PC-3 (cell line): ENCODE data around the gene SHISAL2A. TPM values are rescaled to one million over a fixed set of nuclear protein-coding genes. Genes with fewer than 3 reads are reported as not detected.

ENCODE experiments used
- ATAC-seq: fragments of 200-7000 bp; cut with Tn5 transposase; 2 replicates; pipeline ENCODE4 v1.9.1; 2020; ENCODE audit warnings: mild to moderate bottlenecking, moderate library complexity
- BruUV-seq: library from RNA; stranded (reverse); fragments of 400-500 nt; replicated peaks from 2 replicates; lab custom pipeline; 2021; lab: Mats Ljungman, UMichigan
- CTCF ChIA-PET: fragments of 300-600 bp; sonication (Branson Sonifier 250); formaldehyde crosslinking; loops from one replicate; lab custom pipeline; 2022; ENCODE audit warnings: antibody characterized with exemption; lab: Charles Lee
- POLR2A ChIA-PET: fragments of 300-600 bp; sonication (Branson Sonifier 250); formaldehyde crosslinking; loops from one replicate; lab custom pipeline; 2022; ENCODE audit warnings: antibody characterized with exemption; ENCODE audit not compliant: unreplicated experiment; lab: Charles Lee
- DNase-seq: peaks from one replicate; pipeline ENCODE4 v3.0.0-alpha.2; 2015
- H2AFZ ChIP-seq: fragments of 300-600 bp; sonication (generic); 2 replicates; pipeline ENCODE4 v1.6.0; 2016; ENCODE audit warnings: antibody characterized with exemption, low read length
- H3F3A ChIP-seq: fragments of 300-600 bp; sonication (generic); one replicate; pipeline ENCODE4 v1.6.0; 2017; ENCODE audit warnings: antibody characterized with exemption, low read length, control low read depth, mild to moderate bottlenecking; ENCODE audit not compliant: unreplicated experiment
- H3K27ac ChIP-seq: fragments of 300-600 bp; sonication (generic); 2 replicates; pipeline ENCODE4 v1.5.1; 2016; ENCODE audit warnings: mild to moderate bottlenecking, low read length
- H3K27me3 ChIP-seq: fragments of 300-600 bp; sonication (generic); 2 replicates; pipeline ENCODE4 v1.6.1; 2016; ENCODE audit warnings: low read length, mixed read lengths
- H3K36me3 ChIP-seq: fragments of 300-600 bp; sonication (generic); 2 replicates; pipeline ENCODE4 v1.6.1; 2016; ENCODE audit warnings: low read depth, mixed run types, low read length, mixed read lengths
- H3K4me1 ChIP-seq: fragments of 300-600 bp; sonication (generic); 2 replicates; pipeline ENCODE4 v1.5.1; 2016; ENCODE audit warnings: low read length; ENCODE audit not compliant: insufficient read depth
- H3K4me2 ChIP-seq: fragments of 300-600 bp; sonication (generic); 2 replicates; pipeline ENCODE4 v1.6.0; 2016; ENCODE audit warnings: low read length
- H3K4me3 ChIP-seq: fragments of 300-600 bp; sonication (generic); 2 replicates; pipeline ENCODE4 v1.5.1; 2016; ENCODE audit warnings: mild to moderate bottlenecking, low read length, mixed read lengths
- H3K79me2 ChIP-seq: fragments of 300-600 bp; sonication (generic); 2 replicates; pipeline ENCODE4 v1.6.1; 2017; ENCODE audit warnings: low read length, mixed read lengths
- H3K9ac ChIP-seq: fragments of 300-600 bp; sonication (generic); 2 replicates; pipeline ENCODE4 v1.6.0; 2016; ENCODE audit warnings: mild to moderate bottlenecking, low read length
- H3K9me2 ChIP-seq: fragments of 300-600 bp; sonication (generic); replicated peaks from 2 replicates; pipeline ENCODE4 v1.6.1; 2016; ENCODE audit warnings: mixed run types, low read length, mixed read lengths
- H3K9me3 ChIP-seq: fragments of 300-600 bp; sonication (generic); 2 replicates; pipeline ENCODE4 v1.6.1; 2016; ENCODE audit warnings: low read length, mixed read lengths
- H4K20me1 ChIP-seq: fragments of 300-600 bp; sonication (generic); 2 replicates; pipeline ENCODE4 v1.6.1; 2016; ENCODE audit warnings: low read length, mixed read lengths
- CTCF ChIP-seq: fragments of 300-600 bp; sonication (generic); conservative IDR thresholded peaks from 2 replicates; pipeline ENCODE4 v1.5.1; 2017; ENCODE audit warnings: antibody characterized with exemption, low read depth, mild to moderate bottlenecking, low read length
- EZH2 ChIP-seq: fragments of 300-600 bp; sonication (generic); IDR thresholded peaks from one replicate; pipeline ENCODE4 v1.6.1; 2017; ENCODE audit warnings: antibody characterized with exemption, mild to moderate bottlenecking, low read length; ENCODE audit not compliant: unreplicated experiment
- EZH2phosphoT487 ChIP-seq: fragments of 300-600 bp; sonication (generic); IDR thresholded peaks from 2 replicates; pipeline ENCODE4 v1.6.1; 2018; ENCODE audit warnings: mild to moderate bottlenecking, antibody characterized with exemption, low read length, borderline replicate concordance
- intact Hi-C: fragments of 100-400 bp; cut with micrococcal nuclease; formaldehyde crosslinking; loops from 2 replicates; pipeline ENCODE4 v1.9.0; 2023
- total RNA-seq: library from RNA; depleted of rRNA; stranded (reverse); fragments of >200 nt; gene quantifications from 2 replicates; pipeline ENCODE4 v1.2.3, GENCODE V29; 2014; rRNA removed

SHISAL2A gene
- total RNA-seq, 1 experiment from 2014 or later = not detected

- no peaks in the 10 kb centered on the region for H4K20me1 ChIP-seq
- H3K9ac ChIP-seq = peak overlapping the region; percentile 34
- BruUV-seq = TSS peak; percentile 86
- H3K9me2 ChIP-seq = no peaks in the 10 kb centered on the region
- H3K36me3 ChIP-seq = no peaks in the 10 kb centered on the region
- no peaks in the 10 kb centered on the region for H3K27me3 ChIP-seq
- ChIA-PET CTCF (interaction anchor here (0.6 kb wide), 1 partner anchor 566 kb away, joined by 3 read pairs; no protein-coding TSS in a partner anchor), POLR2A (interaction anchor here (0.6 kb wide), 1 partner anchor 150 kb away, joined by 11 read pairs; the partner anchor contains the start of gene TUT4)
- DNase-seq = peak; percentile 94
- H3K27ac ChIP-seq = peak overlapping the region; percentile 40; the same call in 1 of the 2 replicates
- H2AFZ ChIP-seq = peak overlapping the region; percentile 87
- H3K4me3 ChIP-seq = peak overlapping the region; percentile 64
- peaks cover 27% of the 10 kb centered on the region for H3K4me1 ChIP-seq
- ATAC-seq = peak; percentile 87
- H3K79me2 ChIP-seq = peaks cover 7% of the 10 kb centered on the region
- H3F3A ChIP-seq = peaks cover 4% of the 10 kb centered on the region
- intact Hi-C loops = loop anchor here (1.0 to 5.0 kb wide), 3 partner anchors 24 to 218 kb away; partner anchors contain the start of genes ECHDC2 and ZYG11B
- H3K9me3 ChIP-seq = no peaks in the 10 kb centered on the region
- TF ChIP-seq CTCF (no peak), EZH2phosphoT487 (no peak), EZH2 (no peak)
- H3K4me2 ChIP-seq = peak overlapping the region; percentile 86
Measured at GRCh38 chr1:52702886-52703787, 70.2 kb downstream of the SHISAL2A start.

- Histone ChIP-seq H3K79me2 (no peaks in the 10 kb centered on the region), H3K4me3 (no peak overlapping the region), H3K4me2 (no peak overlapping the region), H4K20me1 (no peaks in the 10 kb centered on the region), H3K27me3 (no peaks in the 10 kb centered on the region), H3K9ac (no peak overlapping the region), H3K36me3 (no peaks in the 10 kb centered on the region), H2AFZ (no peak overlapping the region), H3F3A (peaks cover 6% of the 10 kb centered on the region), H3K27ac (no peak overlapping the region), H3K9me2 (no peaks in the 10 kb centered on the region), H3K4me1 (peaks cover 32% of the 10 kb centered on the region), H3K9me3 (no peaks in the 10 kb centered on the region)
- intact Hi-C loops = no loop called here
- TF ChIP-seq EZH2phosphoT487 (no peak), CTCF (no peak), EZH2 (no peak)
- BruUV-seq = no TSS peak
- ChIA-PET POLR2A (no interaction called here), CTCF (no interaction called here)
- ATAC-seq = no peak
- DNase-seq = no peak
Measured at GRCh38 chr1:52706136-52706670, 73.2 kb downstream of the SHISAL2A start.

Other genes with a start within 250 kb of the SHISAL2A start
- 23.7 and 28.9 TPM in 2 replicates for gene ORC1, start 228.7 kb upstream of the SHISAL2A start, total RNA-seq
- gene PRPF38A, start 228.6 kb upstream of the SHISAL2A start, total RNA-seq = 14.5 and 15.2 TPM in 2 replicates
- gene TUT4, start 80.1 kb upstream of the SHISAL2A start, total RNA-seq = 36.1 and 37.4 TPM in 2 replicates
- gene GPX7, start 30.8 kb upstream of the SHISAL2A start, total RNA-seq = not detected in 2 replicates
- 13.0 and 17.6 TPM in 2 replicates for gene COA7, start 65.2 kb downstream of the SHISAL2A start, total RNA-seq
- gene ZYG11B, start 93.3 kb downstream of the SHISAL2A start, total RNA-seq = 19.8 and 23.4 TPM in 2 replicates
- 0.40 and 0.47 TPM in 2 replicates for gene ZYG11A, start 209.6 kb downstream of the SHISAL2A start, total RNA-seq